ENCODE results near the gene MYNN. TPM values are rescaled to one million over a fixed set of nuclear protein-coding genes. Genes with fewer than 3 reads are reported as not detected.

MYNN gene
- total RNA-seq, 4 donors from 2014 or later: 19.4 to 25.0 (median 21.3) TPM

GRCh38 chr3:169758359-169758994, 14.7 kb upstream of the MYNN start:
- H3K4me1 ChIP-seq: no peaks in the 10 kb centered on the region
- H3K27ac ChIP-seq: no peak overlapping the region
- H3K4me3 ChIP-seq (replicated peaks in 1 of 3): no peak overlapping the region
- TF ChIP-seq POLR2A (IDR thresholded peaks at IDR 0.05) (no peak), CTCF (IDR thresholded peaks at IDR 0.05) (no peak)
- H3K36me3 ChIP-seq: no peaks in the 10 kb centered on the region
- intact Hi-C loops (cut with DNase I): no loop called here
- WGBS, 2 donors: 71 to 77% methylated on average over 5 of the region's 5 CpGs
- H3K9me3 ChIP-seq: no peaks in the 10 kb centered on the region
- no peaks in the 10 kb centered on the region for H3K27me3 ChIP-seq
- DNase-seq: no peak

- Histone ChIP-seq H3K4me1 (peaks cover 6% of the 10 kb centered on the region in 2 donors), H3K9me3 (no peaks in the 10 kb centered on the region), H3K36me3 (no peaks in the 10 kb centered on the region), H3K4me3 (replicated peaks in 1 of 3) (no peak overlapping the region), H3K27me3 (no peaks in the 10 kb centered on the region), H3K27ac (no peak overlapping the region)
- 87 to 89% methylated on average over 2 of the region's 2 CpGs for WGBS, 2 donors
- DNase-seq: no peak
- TF ChIP-seq CTCF (IDR thresholded peaks at IDR 0.05) (no peak), POLR2A (IDR thresholded peaks at IDR 0.05) (no peak)
- intact Hi-C loops (cut with DNase I): no loop called here
Measured at GRCh38 chr3:169759256-169759655, 13.9 kb upstream of the MYNN start.

GRCh38 chr3:169760479-169760878, 12.7 kb upstream of the MYNN start:
- no peak for TF ChIP-seq CTCF (IDR thresholded peaks at IDR 0.05)
- no peaks in the 10 kb centered on the region for H3K27me3 ChIP-seq
- no peaks in the 10 kb centered on the region for H3K9me3 ChIP-seq
- H3K4me3 ChIP-seq (replicated peaks in 1 of 3): no peak overlapping the region
- intact Hi-C loops (cut with DNase I): no loop called here
- no peaks in the 10 kb centered on the region for H3K36me3 ChIP-seq
- peaks cover 6 to 11% of the 10 kb centered on the region in 2 donors for H3K4me1 ChIP-seq
- DNase-seq: no peak
- WGBS, 2 donors: 54 to 81% methylated on average over 4 of the region's 4 CpGs
- no peak overlapping the region for H3K27ac ChIP-seq

- peaks cover 6 to 11% of the 10 kb centered on the region in 2 donors for H3K4me1 ChIP-seq
- peak overlapping the region; percentile 30 to 96 (median 75) for H3K4me3 ChIP-seq (replicated peaks in 1 of 3)
- no peaks in the 10 kb centered on the region for H3K36me3 ChIP-seq
- 0 to 2% methylated on average over 26 to 28 of the region's 46 CpGs for WGBS, 2 donors
- peak; percentile 49 to 54 for DNase-seq
- no peaks in the 10 kb centered on the region for H3K9me3 ChIP-seq
- intact Hi-C loops (cut with DNase I): no loop called here
- peak overlapping the region; percentile 96 to 99 (median 98) for H3K27ac ChIP-seq
- TF ChIP-seq POLR2A (IDR thresholded peaks at IDR 0.05) (no peak), CTCF (IDR thresholded peaks at IDR 0.05) (peak in 1 of 6 experiments; percentile 3)
- H3K27me3 ChIP-seq: no peaks in the 10 kb centered on the region
Measured at GRCh38 chr3:169764312-169764881, 8.8 kb upstream of the MYNN start.

GRCh38 chr3:169764882-169765612, 8.1 kb upstream of the MYNN start, which contains the start of gene TERC:
Gene TERC, minus strand, starts transcription at chr3:169765060.
- peaks cover 6 to 11% of the 10 kb centered on the region in 2 donors for H3K4me1 ChIP-seq
- peak; percentile 94 to 96 for DNase-seq
- H3K9me3 ChIP-seq: no peaks in the 10 kb centered on the region
- WGBS, 2 donors: 5% methylated on average over 41 to 42 of the region's 42 CpGs
- peak within 1 kb of the TSS; percentile 30 to 96 (median 75) for H3K4me3 ChIP-seq (replicated peaks in 1 of 3)
- TF ChIP-seq CTCF (IDR thresholded peaks at IDR 0.05): no peak
- peak; percentile 73 to 95 for TF ChIP-seq POLR2A (IDR thresholded peaks at IDR 0.05)
- peak within 1 kb of the TSS; percentile 96 to 99 (median 98) for H3K27ac ChIP-seq
- no peaks in the 10 kb centered on the region for H3K27me3 ChIP-seq
- H3K36me3 ChIP-seq: no peaks in the 10 kb centered on the region
- intact Hi-C loops (cut with DNase I): no loop called here
